ENCODE measurements around the gene DOCK2.

DOCK2 gene

GRCh38 chr5:169778622-169779596 lies 141.8 kb downstream of the DOCK2 start:
- Histone ChIP-seq H2AFZ (ENCODE audit: low read depth) (no peak overlapping the region), H3K27me3 (ENCODE audit: insufficient read depth, low read depth) (no peaks in the 10 kb centered on the region), H4K20me1 (ENCODE audit: insufficient read depth) (no peaks in the 10 kb centered on the region), H3K4me1 (ENCODE audit: low read depth, poor library complexity, severe bottlenecking) (no peaks in the 10 kb centered on the region), H3K4me3 (IDR thresholded peaks at IDR 0.05; ENCODE audit: insufficient read depth, low read depth, low read length) (no peak overlapping the region), H3K36me3 (ENCODE audit: insufficient read depth) (no peaks in the 10 kb centered on the region), H3K4me2 (no peak overlapping the region), H3K9ac (no peak overlapping the region), H3K79me2 (ENCODE audit: insufficient read depth, low read depth) (no peaks in the 10 kb centered on the region), H3K27ac (no peak overlapping the region)
- no peak for TF ChIP-seq CTCF (conservative IDR thresholded peaks at IDR 0.05; ENCODE audit: low read depth, low read length)

- no peak overlapping the region for H3K4me3 ChIP-seq (IDR thresholded peaks at IDR 0.05; ENCODE audit: insufficient read depth, low read depth, low read length)
- H3K4me2 ChIP-seq: no peak overlapping the region
- no peaks in the 10 kb centered on the region for H3K79me2 ChIP-seq (ENCODE audit: insufficient read depth, low read depth)
- no peak overlapping the region for H3K27ac ChIP-seq
- H4K20me1 ChIP-seq (ENCODE audit: insufficient read depth): no peaks in the 10 kb centered on the region
- H3K4me1 ChIP-seq (ENCODE audit: low read depth, poor library complexity, severe bottlenecking): no peaks in the 10 kb centered on the region
- H2AFZ ChIP-seq (ENCODE audit: low read depth): no peak overlapping the region
- H3K27me3 ChIP-seq (ENCODE audit: insufficient read depth, low read depth): no peaks in the 10 kb centered on the region
- no peaks in the 10 kb centered on the region for H3K36me3 ChIP-seq (ENCODE audit: insufficient read depth)
- no peak for TF ChIP-seq CTCF (conservative IDR thresholded peaks at IDR 0.05; ENCODE audit: low read depth, low read length)
- no peak overlapping the region for H3K9ac ChIP-seq
These were observed 144.6 kb downstream of the DOCK2 start for GRCh38 chr5:169781420-169782345.

GRCh38 chr5:169785771-169786618 lies 148.9 kb downstream of the DOCK2 start:
- Histone ChIP-seq H3K9ac (no peak overlapping the region), H4K20me1 (ENCODE audit: insufficient read depth) (no peaks in the 10 kb centered on the region), H3K4me2 (no peak overlapping the region), H3K4me1 (ENCODE audit: low read depth, poor library complexity, severe bottlenecking) (no peaks in the 10 kb centered on the region), H3K4me3 (IDR thresholded peaks at IDR 0.05; ENCODE audit: insufficient read depth, low read depth, low read length) (no peak overlapping the region), H2AFZ (ENCODE audit: low read depth) (no peak overlapping the region), H3K79me2 (ENCODE audit: insufficient read depth, low read depth) (no peaks in the 10 kb centered on the region), H3K27ac (no peak overlapping the region), H3K36me3 (ENCODE audit: insufficient read depth) (no peaks in the 10 kb centered on the region), H3K27me3 (ENCODE audit: insufficient read depth, low read depth) (no peaks in the 10 kb centered on the region)
- TF ChIP-seq CTCF (conservative IDR thresholded peaks at IDR 0.05; ENCODE audit: low read depth, low read length): no peak

GRCh38 chr5:169788168-169788567 lies 151.1 kb downstream of the DOCK2 start:
- Histone ChIP-seq H3K4me1 (ENCODE audit: low read depth, poor library complexity, severe bottlenecking) (no peaks in the 10 kb centered on the region), H4K20me1 (ENCODE audit: insufficient read depth) (no peaks in the 10 kb centered on the region), H3K4me2 (no peak overlapping the region), H3K36me3 (ENCODE audit: insufficient read depth) (no peaks in the 10 kb centered on the region), H3K27ac (no peak overlapping the region), H3K27me3 (ENCODE audit: insufficient read depth, low read depth) (no peaks in the 10 kb centered on the region), H3K9ac (no peak overlapping the region), H3K4me3 (IDR thresholded peaks at IDR 0.05; ENCODE audit: insufficient read depth, low read depth, low read length) (no peak overlapping the region), H2AFZ (ENCODE audit: low read depth) (no peak overlapping the region), H3K79me2 (ENCODE audit: insufficient read depth, low read depth) (no peaks in the 10 kb centered on the region)
- TF ChIP-seq CTCF (conservative IDR thresholded peaks at IDR 0.05; ENCODE audit: low read depth, low read length): no peak

All from KMS-11 (cell line).